GM18868 (cell line): ENCODE data around the gene DLGAP1.

Source experiments
- ATAC-seq: cut with Tn5 transposase; IDR thresholded peaks from one replicate; pipeline ENCODE4 v1.9.1; 2021; ENCODE audit warnings: mild to moderate bottlenecking, moderate library complexity; ENCODE audit not compliant: unreplicated experiment

The DLGAP1 gene

DNA sequence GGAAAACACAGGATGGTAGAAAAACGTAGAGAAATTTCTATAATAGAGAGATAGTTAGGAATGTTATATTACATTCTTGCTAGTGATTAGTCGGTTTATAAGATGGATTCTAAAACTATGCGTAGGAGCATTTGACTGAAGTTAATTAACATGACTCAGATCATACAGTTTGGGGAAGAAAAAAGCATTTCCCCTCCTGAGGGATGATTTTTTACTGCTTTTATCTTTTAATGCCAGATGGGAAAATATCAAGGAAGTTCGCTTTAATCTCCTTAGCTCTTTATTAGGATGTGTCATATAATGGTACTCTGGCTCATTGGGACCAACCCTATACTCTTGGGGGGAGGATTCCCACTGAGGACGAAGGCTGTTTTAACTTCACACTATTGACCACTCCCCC, 503.1 kb downstream of the DLGAP1 start:
- ATAC-seq: no peak

DNA sequence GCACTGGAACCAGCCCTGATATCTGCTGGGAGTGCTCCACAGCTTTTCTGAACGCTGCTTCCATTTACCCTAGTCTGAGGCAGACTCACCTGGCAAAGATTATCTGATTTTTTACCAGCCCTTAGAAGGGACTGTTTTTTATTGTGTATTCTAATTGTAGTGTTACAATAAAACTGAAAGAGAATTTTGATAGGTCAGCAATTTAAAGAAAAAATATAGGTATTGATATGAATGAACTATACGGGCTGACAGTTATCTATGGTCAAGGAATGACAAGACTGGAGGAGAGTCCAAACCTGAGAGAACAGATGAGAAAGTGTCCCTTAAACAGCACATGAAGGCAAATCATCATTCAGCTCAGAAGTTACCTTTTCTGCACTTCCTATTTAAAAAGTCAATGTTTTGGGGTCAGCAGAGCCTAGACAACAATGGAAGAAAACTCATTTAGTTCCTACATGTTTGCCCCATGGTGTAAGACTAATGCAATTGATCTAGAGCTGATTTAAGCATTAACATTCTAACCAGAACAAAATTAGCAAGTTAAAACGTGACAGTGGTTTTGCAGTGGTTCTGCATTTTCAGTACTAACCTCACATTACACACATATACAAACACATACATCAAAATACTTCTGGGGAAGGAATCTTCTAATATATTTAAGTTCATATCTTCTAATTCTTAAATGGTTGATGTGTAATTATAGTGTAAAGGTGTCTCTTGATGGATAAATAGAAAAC, 504.3 kb downstream of the DLGAP1 start:
- ATAC-seq: no peak

- ATAC-seq: no peak
Measured at GRCh38 chr18:3948958-3949357, 506.1 kb downstream of the DLGAP1 start.

DNA sequence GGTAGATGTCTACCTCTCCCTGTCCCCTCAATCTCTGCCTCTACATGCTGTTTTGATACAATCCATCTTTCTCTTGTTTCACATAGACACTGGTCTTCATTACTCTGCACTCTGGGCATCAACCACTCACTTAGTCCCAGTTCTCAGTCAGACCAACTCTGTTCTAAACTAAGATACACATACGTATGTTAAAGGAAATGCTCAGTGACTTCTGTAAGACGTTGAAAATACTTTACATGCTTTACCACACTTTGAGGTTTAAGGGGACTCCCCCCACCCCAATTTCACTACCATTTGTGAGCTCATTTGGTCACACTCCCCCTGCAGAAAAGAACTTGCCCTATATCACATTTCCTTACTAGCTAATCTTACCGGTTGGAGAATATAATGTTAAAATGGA, 507.7 kb downstream of the DLGAP1 start:
- ATAC-seq: no peak

- ATAC-seq: no peak
Measured at GRCh38 chr18:3935305-3935704, 519.8 kb downstream of the DLGAP1 start.

DNA sequence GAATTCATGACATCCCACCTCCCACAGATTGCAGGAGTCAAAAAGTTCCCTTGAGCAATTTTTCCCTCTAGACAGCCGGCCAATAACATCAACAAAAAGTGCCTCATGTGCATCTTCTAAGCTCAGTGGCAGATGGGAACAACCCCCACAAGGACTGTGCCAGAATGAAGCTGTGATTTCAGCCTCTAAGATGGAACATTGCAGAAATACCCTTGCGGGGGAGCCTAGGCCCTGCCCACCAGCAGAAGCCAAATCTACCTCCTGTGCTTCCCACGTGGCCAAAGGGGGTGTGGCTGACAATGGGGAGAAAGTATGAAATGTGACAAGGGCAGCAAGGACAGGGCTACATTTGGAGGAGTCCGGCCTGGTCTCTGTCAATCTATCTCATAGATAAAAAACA, 522.8 kb downstream of the DLGAP1 start:
- ATAC-seq: no peak

DNA sequence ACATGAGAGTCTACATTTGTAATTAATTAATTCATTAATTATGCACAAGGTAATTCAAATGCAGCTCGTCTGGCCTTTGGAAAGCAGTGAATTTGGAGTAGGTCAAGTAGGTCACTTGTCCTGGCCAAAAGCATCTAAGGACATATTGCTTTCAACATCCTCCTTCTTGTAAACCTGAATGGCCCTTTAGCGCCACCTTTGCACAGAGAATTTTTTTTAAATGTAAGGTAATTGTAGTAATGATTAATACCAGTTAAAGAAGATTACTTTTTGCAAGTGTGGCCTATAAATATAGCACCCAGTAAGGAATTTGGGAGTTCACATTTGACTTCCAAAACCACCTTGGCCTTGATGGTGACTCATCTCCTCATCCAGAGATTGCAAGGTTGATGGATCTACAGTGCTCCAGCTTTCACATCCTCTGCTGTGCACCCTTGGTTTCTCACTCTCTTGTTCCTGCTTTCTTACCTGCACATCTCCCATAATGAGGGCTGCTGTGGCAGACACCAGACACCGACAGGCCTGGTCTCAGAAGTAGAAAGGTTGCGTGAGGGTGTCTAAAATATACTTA, 523.5 kb downstream of the DLGAP1 start:
- no peak for ATAC-seq

DNA sequence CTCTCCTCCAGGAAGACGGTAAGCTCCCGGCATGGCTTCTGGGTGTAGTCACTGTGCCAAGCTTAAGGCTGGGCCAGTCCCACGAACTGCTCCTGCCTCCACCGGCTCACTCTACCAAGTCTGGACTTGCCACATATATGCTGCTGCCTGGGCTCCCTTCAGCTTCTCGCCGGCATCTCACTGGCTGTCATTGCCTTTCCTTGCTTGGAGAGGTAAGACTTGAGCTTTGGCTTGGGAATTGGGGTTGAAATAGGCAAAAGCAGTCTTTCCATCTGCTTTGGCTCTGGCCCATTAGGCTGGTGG, 524.1 kb downstream of the DLGAP1 start:
- ATAC-seq: no peak

- no peak for ATAC-seq
Measured at GRCh38 chr18:3930126-3931012, 524.7 kb downstream of the DLGAP1 start.

DNA sequence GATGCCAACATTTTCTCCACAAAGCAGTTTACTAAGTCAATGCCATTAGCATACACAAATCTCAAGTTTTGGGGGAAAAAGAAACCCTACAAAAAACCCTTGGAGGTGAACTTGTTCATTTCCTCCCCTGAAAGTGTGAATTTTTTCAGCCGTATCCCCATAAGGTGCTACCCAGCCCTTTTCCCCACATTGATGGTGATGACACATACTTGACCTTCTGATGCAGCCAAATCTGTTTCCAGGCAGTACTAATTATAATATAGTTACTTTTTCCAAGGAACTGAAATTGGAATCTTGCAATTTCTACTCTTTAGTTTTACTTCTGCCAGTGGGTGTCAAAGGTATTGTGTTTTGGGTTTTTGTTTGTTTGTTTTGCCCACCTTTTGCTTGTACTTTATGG, 530.7 kb downstream of the DLGAP1 start:
- ATAC-seq: no peak

GRCh38 chr18:3923750-3924149, 531.4 kb downstream of the DLGAP1 start:
- no peak for ATAC-seq

DNA sequence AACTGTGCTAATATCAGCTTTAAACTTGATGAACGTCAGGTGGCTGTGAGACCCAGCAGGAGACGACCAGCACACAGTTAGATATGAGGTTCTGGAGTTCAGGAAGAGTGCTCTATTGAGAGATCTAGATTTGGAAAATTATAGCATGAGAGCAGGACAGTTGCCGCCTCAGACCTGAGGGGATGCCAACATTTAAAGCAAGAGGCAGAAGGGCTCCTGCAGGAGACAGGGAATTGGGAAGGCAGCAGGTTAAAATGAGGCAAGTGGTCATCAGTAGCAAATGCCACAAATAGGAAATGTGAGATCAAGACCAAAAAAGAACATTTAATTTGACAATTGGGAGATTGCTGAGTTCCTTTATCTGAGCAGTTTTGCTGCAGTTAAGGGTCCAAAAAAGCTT, 533.3 kb downstream of the DLGAP1 start:
- ATAC-seq: no peak

- no peak for ATAC-seq
Measured at GRCh38 chr18:3920832-3921231, 534.3 kb downstream of the DLGAP1 start.

- ATAC-seq: no peak
Measured at GRCh38 chr18:3919396-3920061, 535.6 kb downstream of the DLGAP1 start.

DNA sequence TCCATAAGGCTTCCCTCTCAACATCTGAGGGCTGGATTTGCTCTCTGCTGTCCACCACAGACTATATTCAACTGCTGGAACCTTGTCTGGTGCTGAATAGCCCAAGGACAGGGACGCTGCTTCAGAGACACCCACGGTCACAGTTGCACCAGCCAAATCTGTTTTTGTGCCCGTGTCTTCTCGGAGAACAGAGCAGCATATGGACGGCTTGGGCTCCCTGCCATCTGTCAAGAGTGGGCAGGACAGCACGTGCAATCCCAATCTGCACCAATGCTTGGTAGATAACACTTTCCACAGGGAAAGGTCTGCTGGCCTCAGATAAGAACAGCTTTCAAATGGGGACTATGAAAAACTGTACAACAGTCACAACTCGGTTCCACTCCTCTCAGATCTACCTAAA, 539.0 kb downstream of the DLGAP1 start:
- ATAC-seq: no peak

DNA sequence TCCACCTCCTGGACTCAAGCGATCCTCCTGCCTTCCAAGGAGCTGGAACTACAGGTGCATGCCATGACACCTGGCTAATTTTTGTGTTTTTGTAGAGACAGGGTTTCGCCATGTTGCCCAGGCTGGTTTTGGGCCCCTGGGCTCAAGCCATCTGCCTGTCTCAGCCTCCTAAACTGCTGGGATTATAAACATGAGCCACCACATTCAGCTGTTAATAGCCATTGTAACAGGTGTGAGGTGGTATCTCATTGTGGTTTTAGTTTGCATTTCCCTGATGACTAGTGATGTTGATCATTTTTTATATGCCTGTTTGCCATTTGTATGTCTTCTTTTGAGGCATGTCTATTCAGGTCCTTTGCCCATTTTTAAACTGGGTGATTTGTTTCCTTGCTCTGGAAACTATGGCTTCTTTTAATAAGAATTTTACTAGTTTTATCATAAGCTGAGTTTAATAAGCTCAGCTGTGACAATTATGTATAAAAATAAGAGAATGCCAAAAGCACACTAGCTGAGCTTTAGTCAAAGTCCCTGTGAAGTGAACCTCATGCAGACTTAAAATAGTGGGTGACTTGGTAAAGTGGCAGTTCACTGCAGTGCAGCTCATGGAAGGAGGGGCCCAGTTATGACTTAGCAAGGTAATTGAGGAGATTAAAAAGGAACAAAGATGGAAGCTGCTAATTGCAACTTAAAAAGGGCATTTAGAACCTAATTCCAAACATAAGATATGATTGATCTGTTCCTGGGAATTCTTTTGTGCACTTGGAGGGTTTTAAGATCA, 540.1 kb downstream of the DLGAP1 start:
- ATAC-seq: no peak

- no peak for ATAC-seq
Measured at GRCh38 chr18:3914109-3914508, 541.0 kb downstream of the DLGAP1 start.

- ATAC-seq: no peak
Measured at GRCh38 chr18:3912705-3913104, 542.4 kb downstream of the DLGAP1 start.

DNA sequence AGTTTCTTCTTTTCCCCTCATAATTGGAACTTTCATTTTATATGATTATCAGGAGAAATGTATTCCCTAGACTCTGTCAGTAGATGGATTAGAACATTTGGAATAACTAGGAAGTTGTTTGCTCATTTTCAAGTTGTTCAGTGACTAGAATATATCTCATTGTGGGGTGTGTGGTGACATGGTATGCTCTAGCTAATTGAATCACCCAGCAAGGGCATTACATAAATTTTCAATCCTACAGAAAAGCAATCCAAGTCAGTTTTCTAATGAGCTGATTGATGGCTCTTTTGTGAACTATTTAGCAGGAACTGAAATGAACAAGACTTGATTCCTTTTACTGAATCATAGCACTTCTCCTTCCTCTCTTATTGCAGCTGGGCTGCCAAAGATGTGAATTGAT, 543.7 kb downstream of the DLGAP1 start:
- no peak for ATAC-seq

DNA sequence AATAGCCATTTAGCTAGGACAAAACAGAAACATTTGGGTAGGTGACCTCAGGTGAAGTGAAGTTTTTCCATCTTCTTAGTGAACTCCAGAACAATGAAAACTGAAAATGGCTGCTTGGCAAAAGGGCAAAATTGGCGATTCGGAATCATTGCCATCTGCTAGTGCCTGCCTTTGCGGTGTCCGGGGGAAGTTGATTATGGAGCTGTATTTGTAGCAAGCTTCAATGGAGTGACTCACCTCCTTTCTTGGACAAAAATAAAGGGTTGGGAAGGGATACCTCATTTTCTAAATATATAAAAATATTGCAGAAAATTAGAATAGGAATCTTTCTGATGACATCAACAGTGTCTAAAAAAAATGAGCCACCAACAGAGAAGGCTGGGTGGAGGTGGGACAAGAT, 544.6 kb downstream of the DLGAP1 start:
- ATAC-seq: no peak

DNA sequence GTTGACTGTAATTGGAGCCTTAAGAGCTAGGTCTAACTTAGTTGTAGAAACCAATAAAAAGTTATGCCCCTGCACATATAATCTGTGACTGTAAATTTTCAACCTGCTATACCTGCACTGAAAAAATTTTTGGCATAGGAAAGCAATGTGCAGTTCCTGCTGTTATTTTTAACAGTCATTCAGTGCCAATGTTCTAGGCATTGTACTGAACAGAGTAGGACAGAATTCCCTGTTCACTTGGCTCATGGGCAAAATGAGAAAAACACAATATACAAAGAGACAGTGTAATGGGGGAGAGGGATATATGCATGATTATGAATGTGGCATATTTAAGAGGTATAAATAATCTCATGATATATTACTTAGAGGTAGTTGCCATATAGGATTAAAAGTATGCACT, 547.2 kb downstream of the DLGAP1 start:
- ATAC-seq: no peak
